NOMO-1 treated with dmso at 0.1 percent for 144 hours (cell line): ENCODE data around the gene OSBPL1A.
A peak's percentile ranks its signal among the peaks of the same experiment; 100 is the strongest.

ENCODE experiments used
- DNase-seq: peaks from one replicate; lab custom pipeline; 2025; ENCODE audit not compliant: unreplicated experiment; lab: John Stamatoyannopoulos, UW

OSBPL1A gene

DNA sequence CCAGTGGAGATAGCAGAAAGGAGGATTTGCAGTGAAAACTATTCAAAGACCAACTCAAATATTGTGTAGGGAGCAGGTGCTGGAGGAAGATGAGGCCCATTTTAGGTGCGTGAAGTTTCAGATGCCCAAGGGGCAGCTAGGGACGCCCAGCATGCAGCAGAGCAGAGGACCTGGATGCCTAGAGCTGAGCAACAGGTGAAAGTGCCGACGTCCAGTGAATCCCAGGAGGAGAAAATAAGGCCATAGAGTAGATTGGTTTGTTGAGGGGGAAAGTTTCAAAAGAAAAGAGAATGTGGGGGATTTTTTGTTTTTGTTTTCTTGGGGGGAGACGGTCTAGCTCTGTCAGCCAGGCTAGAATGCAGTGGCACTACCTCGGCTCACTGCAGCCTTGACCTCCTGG lies 53.1 kb downstream of the OSBPL1A start:
- DNase-seq = no peak

DNA sequence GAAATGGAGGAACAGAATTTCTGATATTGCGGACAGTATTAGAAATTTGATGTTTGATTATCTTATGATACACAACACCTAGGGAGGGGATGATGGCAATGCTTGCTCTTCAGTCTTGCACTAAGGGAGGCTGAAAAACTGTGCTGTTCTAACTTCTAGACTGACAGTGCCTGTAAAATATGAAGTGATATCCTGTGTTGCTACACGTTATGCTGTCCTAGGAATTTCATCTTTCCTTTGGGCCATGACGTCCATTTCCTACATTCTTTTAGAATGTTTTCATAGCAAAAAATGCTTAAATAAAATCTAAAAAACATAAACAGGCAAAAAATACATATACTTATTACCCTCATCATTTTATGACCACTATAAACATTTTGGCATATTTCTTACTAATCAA lies 55.3 kb downstream of the OSBPL1A start:
- DNase-seq = no peak

DNA sequence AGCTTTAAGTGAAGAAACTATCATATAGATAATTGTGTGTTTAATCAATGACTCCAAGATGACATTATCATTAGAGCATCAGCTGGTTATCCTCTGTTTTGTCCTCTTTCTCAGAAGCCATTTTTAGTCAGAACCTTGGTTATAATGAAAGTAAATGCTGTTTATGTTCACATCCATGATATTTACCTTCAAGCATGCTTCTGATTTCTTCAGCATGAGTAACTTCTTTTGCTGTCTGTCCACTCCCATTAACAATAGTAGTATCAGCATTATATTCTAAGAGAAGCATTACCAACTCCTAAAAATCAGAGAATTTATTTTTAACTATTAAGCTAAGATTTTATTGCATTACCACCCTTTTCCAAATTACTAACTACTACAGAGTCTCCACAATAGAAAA lies 56.3 kb downstream of the OSBPL1A start:
- DNase-seq = no peak

DNA sequence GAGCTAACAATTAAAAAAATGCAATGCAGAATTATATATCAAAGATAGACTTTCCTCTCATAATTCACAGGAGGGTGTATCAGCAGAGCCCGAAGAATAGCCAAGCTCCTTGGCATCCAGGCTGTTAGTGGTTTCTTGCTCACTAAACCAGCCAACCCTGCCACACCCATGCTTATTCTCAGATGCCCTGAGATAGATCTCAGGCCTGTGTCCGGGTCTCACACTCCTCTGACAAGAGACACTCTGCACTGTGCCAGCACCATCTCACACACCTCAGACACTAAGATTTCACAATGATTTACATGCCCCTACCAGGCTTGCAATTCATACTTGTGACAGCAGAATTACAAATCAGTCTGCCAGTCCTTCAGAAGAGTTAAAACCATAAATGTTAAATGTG lies 64.5 kb downstream of the OSBPL1A start:
- no peak for DNase-seq

DNA sequence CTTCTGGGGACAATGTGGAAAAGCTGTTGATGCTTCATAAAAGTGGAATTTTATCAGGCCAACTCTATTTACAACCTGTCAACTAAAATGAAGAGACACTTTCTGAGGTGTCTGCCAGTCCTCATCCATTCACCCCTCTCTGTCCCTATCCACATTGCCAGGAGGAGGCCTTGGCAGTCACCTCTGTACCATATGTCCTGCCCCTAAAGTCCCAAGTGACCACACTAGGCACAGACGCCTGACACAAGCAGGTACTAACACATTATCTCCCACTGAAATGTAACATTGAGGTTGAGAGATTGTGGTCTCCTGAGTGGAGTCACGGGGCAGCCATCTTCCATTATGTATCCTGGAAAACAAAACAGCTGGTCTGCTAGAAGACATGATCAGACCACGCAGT lies 71.4 kb downstream of the OSBPL1A start:
- no peak for DNase-seq

DNA sequence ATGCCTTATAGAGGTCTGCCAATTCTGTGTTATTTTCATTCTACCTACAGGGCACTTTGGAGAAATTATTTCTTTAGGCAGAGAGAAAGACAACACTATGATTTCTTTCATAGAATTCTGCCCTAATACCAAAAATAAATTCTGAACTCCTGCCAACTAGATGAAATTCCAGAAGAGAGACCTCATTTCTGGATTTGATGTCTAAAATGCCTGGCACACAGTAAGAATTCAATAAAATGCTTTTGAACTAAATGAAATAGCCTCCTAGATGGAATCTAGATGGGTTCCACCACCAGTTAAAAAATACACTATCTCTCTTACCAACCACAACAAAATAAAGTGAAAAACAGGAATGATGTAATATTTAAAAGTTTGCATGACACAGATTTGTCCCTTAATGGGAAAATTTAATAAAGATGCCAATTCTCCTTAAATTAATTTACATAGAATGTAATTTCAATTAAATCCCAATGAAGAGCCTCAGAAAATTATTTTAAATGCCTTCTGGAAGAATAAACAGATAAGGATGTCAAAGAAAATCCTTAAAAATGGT lies 75.0 kb downstream of the OSBPL1A start:
- no peak for DNase-seq

DNA sequence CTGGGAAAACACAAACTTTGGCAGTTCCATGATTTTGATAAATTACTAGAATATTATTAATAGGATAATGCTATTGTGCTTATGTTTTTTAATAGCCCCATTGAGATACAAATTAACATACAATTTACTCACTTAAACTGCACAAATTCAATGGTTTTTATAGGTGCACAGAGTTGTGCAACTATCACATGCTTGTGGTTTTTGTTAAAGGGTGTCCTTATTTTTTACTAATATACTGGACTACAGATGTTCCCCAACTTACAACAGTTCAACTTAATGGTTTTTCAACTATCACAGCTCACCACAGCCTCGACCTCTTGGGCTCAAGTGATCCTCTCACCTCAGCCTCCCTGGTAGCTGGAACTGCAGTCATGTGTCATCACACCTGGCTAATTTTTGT lies 76.6 kb downstream of the OSBPL1A start:
- DNase-seq = no peak

DNA sequence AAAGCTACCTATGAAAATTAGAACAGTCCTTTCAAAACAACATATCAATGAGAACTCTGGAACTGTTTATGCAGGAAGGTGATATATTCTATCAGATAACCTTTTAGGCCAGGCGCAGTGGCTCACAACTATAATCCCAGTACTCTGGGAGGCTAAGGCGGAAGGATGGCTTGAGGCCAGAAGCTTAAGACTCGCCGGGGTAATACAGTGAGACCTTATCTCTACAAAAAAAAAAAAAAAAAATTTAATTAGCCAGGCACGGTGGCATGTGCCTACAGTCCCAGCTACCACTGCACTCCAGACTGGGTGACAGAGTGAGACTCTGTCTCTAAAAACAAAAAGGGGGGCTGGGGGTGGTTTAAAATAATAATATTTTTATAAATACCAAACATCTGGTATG lies 77.9 kb downstream of the OSBPL1A start:
- no peak for DNase-seq

DNA sequence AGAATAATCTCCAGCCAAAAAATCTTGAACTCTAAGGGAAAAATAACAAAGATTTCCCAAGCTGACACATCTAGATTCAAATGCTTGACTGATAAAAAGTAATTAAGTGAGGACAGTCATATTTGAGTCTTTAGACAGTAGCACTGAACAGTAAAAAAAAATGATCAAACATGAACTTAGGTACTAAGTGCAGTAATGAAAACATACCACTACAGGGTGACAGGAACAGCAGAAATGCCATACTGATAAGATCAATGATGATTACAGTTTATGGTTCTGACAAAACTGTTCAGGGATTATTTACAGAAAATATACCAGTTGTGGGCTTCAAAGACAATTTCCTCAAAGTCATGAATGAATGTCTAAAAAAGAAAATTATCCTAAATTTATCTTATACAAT lies 80.3 kb downstream of the OSBPL1A start:
- no peak for DNase-seq

DNA sequence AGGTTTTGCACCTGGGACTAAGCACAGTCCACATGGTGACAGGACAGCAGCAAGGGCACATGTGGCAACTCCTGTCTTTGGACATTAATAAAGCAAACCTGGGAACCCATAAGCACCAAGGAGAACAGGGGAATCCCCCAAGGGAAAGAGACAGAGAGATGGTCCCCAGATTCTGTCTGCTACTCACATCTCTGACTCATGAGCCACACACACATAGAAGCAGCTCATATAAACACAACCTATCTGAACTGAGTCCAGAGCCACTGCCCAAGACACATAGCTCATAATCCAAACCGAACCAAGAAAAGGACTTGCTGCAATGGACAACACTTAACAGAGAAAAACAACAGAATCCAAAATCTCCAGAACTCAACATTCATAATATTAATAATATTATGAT lies 82.5 kb downstream of the OSBPL1A start:
- no peak for DNase-seq

DNA sequence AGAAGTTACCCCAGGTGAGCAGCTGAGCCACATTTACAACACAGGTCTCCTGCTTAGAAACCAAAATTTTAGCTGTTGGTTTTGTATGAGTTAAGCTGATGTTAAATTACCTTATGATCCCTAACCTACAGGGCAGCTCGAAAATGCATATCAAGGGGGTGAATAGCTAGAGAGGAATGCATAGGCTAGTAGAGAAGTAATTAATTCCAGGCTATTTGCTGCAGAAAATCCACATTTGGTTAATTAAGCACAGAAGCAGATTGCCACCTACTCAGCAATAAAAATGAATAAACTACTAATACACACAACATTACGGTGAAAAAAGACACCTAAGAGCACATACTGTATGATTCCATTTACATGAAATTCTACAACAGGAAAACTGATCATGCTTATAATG lies 91.4 kb downstream of the OSBPL1A start:
- no peak for DNase-seq

DNA sequence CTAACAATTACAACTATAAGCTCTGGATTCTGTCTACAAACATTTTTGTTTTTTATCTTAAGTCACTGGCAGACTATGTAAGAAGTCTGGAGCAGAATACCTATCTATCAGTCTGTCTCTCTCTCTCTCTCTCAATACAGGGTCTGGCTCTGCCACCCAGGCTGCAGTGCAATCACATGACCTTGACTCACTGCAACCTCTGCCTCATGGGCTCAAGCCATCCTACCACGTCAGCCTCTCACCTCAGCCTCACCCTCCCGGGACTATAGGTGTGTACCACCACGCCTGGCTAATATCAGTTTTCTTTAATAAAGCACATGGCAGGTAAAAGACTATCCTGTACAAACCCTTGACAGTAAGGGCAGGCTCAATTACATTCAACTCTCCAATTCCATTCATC lies 96.9 kb downstream of the OSBPL1A start:
- no peak for DNase-seq

DNA sequence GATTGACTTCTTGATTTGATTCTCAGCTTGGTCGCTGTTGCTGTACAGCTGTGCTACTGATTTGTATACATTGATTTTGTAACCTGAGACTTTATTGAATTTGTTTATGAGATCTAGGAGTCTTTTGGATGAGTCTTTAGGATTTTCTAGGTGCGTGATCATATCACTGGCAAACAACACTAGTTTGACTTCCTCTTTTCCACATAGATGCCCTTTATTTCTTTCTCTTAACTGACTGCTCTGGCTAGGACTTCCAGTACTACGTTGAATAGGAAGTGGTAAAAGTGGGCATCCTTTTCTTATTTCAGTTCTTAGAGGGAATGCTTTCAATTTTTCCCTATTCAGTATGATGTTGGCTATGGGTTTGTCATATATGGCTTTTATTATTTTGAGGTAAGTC lies 101.3 kb downstream of the OSBPL1A start:
- DNase-seq = no peak

DNA sequence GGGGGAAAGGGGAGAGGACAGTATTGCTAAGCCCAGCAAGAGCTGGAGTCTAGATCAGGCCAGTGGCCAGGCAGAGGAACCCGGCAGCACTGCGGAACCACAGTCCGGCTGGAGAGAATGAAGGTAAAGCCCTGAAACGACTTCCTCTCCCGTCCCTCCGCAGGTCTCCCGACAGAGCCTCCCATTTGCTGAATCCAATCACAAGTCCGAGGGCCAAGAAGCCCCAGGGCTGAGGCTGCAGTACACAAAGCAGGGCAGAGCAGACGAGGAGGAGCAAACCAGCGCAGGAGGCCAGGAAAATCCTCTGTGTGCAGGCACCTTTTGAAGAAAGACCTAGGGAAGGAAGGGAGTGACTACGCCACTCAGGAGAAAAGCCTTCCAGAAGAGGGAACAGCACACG lies 104.4 kb downstream of the OSBPL1A start:
- no peak for DNase-seq

DNA sequence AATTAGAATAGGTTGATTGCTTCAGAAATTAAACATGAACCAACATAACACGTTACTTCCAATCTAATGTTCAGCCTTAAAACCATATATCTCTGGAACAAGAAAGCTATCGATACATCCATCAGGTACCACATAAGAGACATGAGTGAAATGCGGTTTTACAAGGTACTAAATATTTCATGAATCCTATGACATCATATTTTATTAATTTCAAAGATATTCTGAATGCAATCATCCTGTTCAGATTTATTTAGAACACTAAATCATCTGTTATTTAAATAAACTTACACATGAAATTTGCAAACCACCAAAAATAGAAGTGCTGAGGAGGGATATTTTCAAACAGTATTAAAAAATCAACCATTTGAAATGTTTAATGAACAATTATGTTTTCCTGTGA lies 119.0 kb downstream of the OSBPL1A start:
- no peak for DNase-seq

DNA sequence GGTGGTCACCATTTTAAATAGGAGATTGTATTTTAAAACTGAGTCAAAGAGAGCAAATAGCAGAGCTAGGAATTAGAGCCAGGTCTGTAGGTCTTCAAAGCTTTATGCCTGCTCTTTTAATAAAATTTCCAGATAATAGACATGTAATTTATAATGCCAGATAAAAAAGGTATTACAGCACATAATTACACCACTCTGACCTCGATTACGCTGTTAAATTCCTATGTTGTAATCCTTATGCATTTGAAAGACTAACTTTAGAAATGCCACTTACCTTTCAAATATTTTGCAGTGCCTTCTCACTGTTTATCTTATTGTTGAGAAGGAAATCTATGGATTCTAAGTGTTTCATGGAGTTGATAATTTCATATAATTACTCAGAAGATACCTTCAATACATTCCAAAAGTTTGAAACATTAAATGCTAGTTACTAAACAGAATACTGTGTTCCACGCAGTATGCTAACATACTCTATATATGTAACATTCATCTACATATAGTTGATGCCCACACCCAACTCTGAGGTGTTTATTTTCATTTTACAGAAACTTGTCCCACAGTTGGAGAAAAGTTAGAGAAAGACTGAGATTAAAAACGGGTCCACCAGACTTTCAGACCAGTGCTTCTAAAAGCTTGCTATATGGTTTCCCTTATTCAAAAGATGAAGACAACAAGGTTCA lies 120.0 kb downstream of the OSBPL1A start:
- no peak for DNase-seq

DNA sequence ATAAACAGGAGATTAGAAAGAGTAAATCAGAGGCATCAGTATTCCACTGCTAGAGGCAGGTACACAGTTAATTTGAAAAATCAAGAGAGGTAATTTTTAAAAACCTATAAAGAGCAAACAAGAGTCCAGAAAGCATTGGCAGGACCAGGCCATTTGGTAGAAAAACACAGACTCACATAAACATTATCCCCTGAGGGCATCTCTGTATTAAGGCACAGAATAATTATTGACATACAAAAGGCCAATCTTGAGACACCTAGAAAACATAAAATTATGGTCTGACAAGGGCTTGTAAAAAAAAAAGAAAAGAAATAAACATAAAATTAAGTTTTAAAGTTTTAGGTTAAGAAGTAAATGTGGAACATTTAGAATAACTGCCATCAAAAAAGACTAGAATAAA lies 120.6 kb downstream of the OSBPL1A start:
- no peak for DNase-seq

DNA sequence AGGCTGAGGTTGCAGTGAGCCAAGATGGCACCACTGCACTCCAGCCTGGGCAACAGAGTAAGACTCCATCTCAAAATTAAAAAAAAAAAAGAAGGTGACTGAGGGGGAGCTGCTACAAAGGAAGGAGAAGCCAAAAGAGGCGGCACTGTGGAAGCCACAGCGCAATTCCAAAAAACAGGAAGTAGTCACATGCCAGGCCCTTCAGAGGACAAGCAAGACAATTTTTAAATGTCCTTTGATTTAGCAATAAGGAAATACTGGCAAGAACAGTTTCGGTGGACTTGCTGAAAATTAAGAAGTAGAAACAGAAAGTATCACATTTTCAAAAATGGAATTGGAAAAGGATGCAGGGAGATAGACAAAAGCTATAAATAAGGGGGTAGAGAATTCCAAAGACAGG lies 122.8 kb downstream of the OSBPL1A start:
- peak; percentile 30 for DNase-seq

DNA sequence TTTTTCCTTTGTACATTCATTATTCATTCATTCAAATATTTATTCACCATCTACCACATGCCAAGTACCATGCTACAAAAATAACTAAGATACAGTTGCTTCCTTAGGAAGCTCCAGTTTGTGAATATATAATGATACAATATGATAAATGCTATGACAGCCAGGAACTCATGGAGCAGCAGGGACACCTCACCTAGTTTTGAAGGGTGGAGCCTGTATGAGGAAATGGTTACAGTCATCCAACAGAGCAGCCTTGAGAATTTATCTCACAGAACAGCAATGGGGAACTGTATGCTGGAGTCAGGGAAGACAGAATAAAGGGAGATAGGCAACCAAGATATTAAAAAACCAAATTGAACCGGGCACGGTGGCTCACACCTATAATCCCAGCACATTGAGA lies 124.0 kb downstream of the OSBPL1A start:
- no peak for DNase-seq

DNA sequence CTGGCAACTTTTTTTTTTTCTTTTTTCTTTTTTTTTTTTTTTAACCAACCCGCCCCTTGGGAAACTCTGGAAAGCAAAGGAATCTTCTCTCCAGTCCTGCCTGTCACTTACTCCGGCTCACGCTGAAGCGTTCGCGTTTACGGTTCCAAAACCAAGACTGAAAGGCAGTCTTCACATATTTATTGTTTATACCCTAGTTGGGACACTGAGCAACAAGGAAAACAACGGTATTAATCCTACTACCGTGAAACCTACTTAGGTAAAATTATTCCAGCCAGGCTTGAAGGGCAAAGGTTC lies 125.4 kb downstream of the OSBPL1A start:
- DNase-seq = no peak

DNA sequence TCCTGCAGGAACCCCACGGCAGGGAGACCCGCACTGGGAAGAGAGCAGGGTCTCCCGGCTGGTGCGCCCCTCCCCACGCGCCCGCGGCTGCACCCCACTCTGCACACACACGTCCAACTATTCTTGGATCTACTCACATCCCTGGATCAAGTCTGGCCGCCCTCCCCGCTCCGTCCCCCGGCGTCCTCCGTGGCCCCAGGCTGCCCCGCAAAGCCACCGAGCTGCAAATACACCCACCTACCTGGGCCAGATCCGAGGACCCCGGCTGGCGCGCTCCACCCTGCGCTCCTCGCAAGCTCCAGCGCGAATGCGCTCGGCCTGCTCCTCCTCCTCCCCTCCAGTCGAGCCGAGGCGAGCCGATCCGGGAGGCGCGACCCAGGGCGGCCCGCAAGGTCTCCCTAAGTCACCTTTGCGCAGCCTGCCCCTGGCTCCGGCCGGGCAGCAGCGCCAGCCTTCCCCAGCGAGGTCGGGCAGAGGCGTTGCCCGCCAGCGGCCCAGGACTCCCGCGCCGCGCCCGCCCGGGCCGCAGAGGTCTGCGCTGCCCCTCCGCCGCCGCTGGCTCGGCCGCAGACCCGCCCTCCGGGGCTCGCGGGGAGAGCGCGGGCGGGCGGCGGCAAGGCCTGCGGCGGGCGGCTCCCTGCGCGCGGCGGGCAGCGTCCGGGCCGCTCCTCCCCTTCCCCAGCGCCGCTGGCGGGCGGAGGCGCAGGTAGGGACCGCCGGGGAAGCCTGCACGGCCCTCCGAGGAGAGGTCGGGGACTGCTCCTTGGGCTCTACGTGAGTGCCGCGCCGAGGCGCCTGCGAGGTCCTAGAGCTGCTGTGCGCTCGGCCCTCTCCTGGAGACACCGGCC lies 126.0 kb downstream of the OSBPL1A start:
- DNase-seq = no peak

DNA sequence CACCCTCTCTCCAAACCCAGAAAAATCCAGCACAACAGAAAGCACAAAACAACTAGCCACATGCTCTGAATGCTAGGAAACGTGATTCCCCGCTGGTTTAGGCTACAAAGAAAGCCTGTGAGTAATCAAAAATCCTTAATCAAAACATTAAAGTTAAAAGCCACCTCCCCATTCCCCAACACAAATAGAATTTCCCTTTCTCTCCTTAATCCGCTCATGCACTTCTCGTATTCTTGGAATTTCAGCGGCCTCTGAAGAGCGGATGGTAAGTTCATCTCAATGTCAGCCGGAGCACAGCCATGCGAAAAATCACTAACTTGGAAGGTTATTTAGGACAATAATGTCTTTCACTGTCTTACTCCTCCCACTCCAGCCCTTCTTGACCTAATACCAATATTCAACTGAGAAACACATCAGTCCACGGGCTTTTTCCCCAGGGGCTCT lies 126.7 kb downstream of the OSBPL1A start:
- DNase-seq = no peak
